GM12878 (cell line): Measurements from ENCODE around the gene SUOX. TPM values are rescaled to one million over a fixed set of nuclear protein-coding genes. Genes with fewer than 3 reads are reported as not detected.

Experiments
- ATAC-seq: fragments of 200-7000 bp; cut with Tn5 transposase; 3 replicates; pipeline ENCODE4 v1.9.1; 2020; ENCODE audit warnings: mild to moderate bottlenecking, moderate library complexity
- BruUV-seq: library from RNA; stranded (reverse); fragments of 400-500 nt; replicated peaks from 2 replicates; lab custom pipeline; 2021; lab: Mats Ljungman, UMichigan
- CTCF ChIA-PET: fragments of 300-600 bp; sonication (Branson Sonifier 250); formaldehyde crosslinking; extraction: SDS; loops from one replicate; lab custom pipeline; 2021; ENCODE audit warnings: inconsistent platforms; lab: Yijun Ruan, JAX
- POLR2A ChIA-PET: fragments of 350-600 bp; formaldehyde crosslinking; extraction: SDS; loops from one replicate; lab custom pipeline; 2021; ENCODE audit warnings: inconsistent platforms; lab: Charles Lee
- RAD21 ChIA-PET: fragments of 300-600 bp; sonication (Branson Sonifier 250); formaldehyde crosslinking; loops from one replicate; lab custom pipeline; 2023; ENCODE audit warnings: antibody characterized with exemption; ENCODE audit not compliant: unreplicated experiment; lab: Charles Lee
- SMC1A ChIA-PET: fragments of 300-600 bp; sonication (Branson Sonifier 250); formaldehyde crosslinking; loops from one replicate; lab custom pipeline; 2023; ENCODE audit not compliant: unreplicated experiment, uncharacterized antibody; lab: Charles Lee
- DNase-seq: peaks from one replicate; pipeline ENCODE4 v3.0.0-alpha.2; 2011; ENCODE audit warnings: low read depth, low spot score
- FAIRE-seq: peaks from 3 replicates; lab custom pipeline; 2011; peaks lifted over from hg19 to GRCh38; lab: Jason Lieb, UNC
- H2AFZ ChIP-seq: 2 replicates; pipeline ENCODE4 v1.6.0; 2011; ENCODE audit warnings: low read depth, low read length, control low read depth; ENCODE audit not compliant: control insufficient read depth
- H3K27ac ChIP-seq: 2 replicates; pipeline ENCODE4 v1.5.1; 2011; ENCODE audit warnings: control low read depth; ENCODE audit not compliant: control insufficient read depth, insufficient read depth
- H3K27me3 ChIP-seq, 2 experiments: replicated peaks in 1 of 2; 2 replicates each; pipeline versions ENCODE4 v1.6.0 to v1.6.1; 2011; ENCODE audit warnings: low read length in 1 of 2; ENCODE audit not compliant: control insufficient read depth in 2 of 2, insufficient read depth in 2 of 2
- H3K36me3 ChIP-seq, 2 experiments: 2 replicates each; pipeline ENCODE4 v1.5.1; 2011; ENCODE audit warnings: low read length in 1 of 2; ENCODE audit not compliant: control insufficient read depth in 2 of 2, insufficient read depth in 2 of 2
- H3K4me1 ChIP-seq: 2 replicates; pipeline ENCODE4 v1.6.1; 2011; ENCODE audit warnings: mild to moderate bottlenecking, low read length, moderate library complexity, mixed read lengths; ENCODE audit not compliant: control insufficient read depth, insufficient read depth
- H3K4me2 ChIP-seq: 2 replicates; pipeline ENCODE4 v1.6.0; 2011; ENCODE audit warnings: control low read depth; ENCODE audit not compliant: control insufficient read depth, insufficient read depth
- H3K4me3 ChIP-seq: fragments of 200-600 bp; sonication (generic); 2 replicates; pipeline ENCODE4 v1.5.1; 2016
- H3K79me2 ChIP-seq: 2 replicates; pipeline ENCODE4 v1.6.0; 2011; ENCODE audit warnings: low read length; ENCODE audit not compliant: control insufficient read depth, insufficient read depth
- H3K9ac ChIP-seq: 2 replicates; pipeline ENCODE4 v1.8.0; 2011; ENCODE audit warnings: low read length, control low read depth, mixed read lengths; ENCODE audit not compliant: control insufficient read depth, insufficient read depth
- H3K9me3 ChIP-seq: replicated peaks from 3 replicates; pipeline ENCODE4 v1.5.1; 2011; ENCODE audit warnings: mild to moderate bottlenecking, low read length; ENCODE audit not compliant: control insufficient read depth, insufficient read depth
- H4K20me1 ChIP-seq: 2 replicates; pipeline ENCODE4 v1.6.0; 2011; ENCODE audit not compliant: control insufficient read depth, insufficient read depth
- ASH2L ChIP-seq: fragments of 300-600, 200-600 bp; sonication (generic); IDR thresholded peaks from 2 replicates; pipeline ENCODE4 v1.6.1; 2017; ENCODE audit warnings: low read depth, mild to moderate bottlenecking, borderline replicate concordance
- RCOR1 ChIP-seq: conservative IDR thresholded peaks from 2 replicates; pipeline ENCODE4 v1.6.1; 2012; ENCODE audit warnings: low read depth, low read length, improper control_type of control experiment
- SMAD1 ChIP-seq: fragments of 450-650 bp; IDR thresholded peaks from 2 replicates; pipeline ENCODE4 v1.6.1; 2018; ENCODE audit warnings: mild to moderate bottlenecking, low read depth; ENCODE audit not compliant: partially characterized antibody
- WGBS: methylation state at CpG from one replicate; pipeline ENCODE4 v1.1.6; 2016; ENCODE audit warnings: low lambda C conversion rate; ENCODE audit not compliant: insufficient replicate concordance, insufficient coverage; ENCODE audit errors: missing lambda C conversion rate; 5-methylcytosine and 5-hydroxymethylcytosine counted together
- in situ Hi-C: fragments of 300-500 bp; cut with MboI; formaldehyde crosslinking; loops from 9 replicates; pipeline ENCODE4 v1.14.3; 2018; ENCODE audit warnings: mixed read lengths
- intact Hi-C: fragments of 100-400 bp; cut with micrococcal nuclease; formaldehyde crosslinking; loops from one replicate; pipeline ENCODE4 v1.14.2; 2022; ENCODE audit not compliant: unreplicated experiment
- polyA plus RNA-seq, 11 experiments: library from polyadenylated mRNA; depleted of rRNA in 4 of 11; unstranded in 6 of 11; stranded (reverse) in 5 of 11; fragments of >200 nt; fragmentation: Nextera tagmentation in 4 of 11; fragmentation: Illumina TruSeq in 1 of 11; extraction: Ambion mirVana in 4 of 11; extraction: Trizol in 1 of 11; gene quantifications; 1 replicate in 1 of 11; 2 replicates in 10 of 11; pipeline versions ENCODE4 v1.2.1 to v1.2.3, GENCODE V29; 2011 to 2016; ENCODE audit warnings: inconsistent platforms in 2 of 11, missing spikeins in 2 of 11, low read depth in 1 of 11
- total RNA-seq, 4 experiments: library from RNA; depleted of rRNA in 3 of 4; stranded (reverse); fragments of >200 nt in 3 of 4; fragmentation: Illumina TruSeq in 1 of 4; extraction: Trizol in 1 of 4; gene quantifications; 2 replicates each; pipeline versions ENCODE4 v1.2.1 to v1.2.3, GENCODE V29; 2013 to 2021
- TF ChIP-seq, protein P1 (sequence below): fragments of 450-650 bp; IDR thresholded peaks from 2 replicates; pipeline ENCODE4 v1.6.1; 2016; ENCODE audit warnings: mild to moderate bottlenecking

Gene SUOX
- total and polyA plus RNA-seq, 10 of the 15 experiments (the other 5 are each of a cell fraction or from before 2014, with no cell fraction given): 5.1 to 18.8 (median 13.4) TPM

DNA sequence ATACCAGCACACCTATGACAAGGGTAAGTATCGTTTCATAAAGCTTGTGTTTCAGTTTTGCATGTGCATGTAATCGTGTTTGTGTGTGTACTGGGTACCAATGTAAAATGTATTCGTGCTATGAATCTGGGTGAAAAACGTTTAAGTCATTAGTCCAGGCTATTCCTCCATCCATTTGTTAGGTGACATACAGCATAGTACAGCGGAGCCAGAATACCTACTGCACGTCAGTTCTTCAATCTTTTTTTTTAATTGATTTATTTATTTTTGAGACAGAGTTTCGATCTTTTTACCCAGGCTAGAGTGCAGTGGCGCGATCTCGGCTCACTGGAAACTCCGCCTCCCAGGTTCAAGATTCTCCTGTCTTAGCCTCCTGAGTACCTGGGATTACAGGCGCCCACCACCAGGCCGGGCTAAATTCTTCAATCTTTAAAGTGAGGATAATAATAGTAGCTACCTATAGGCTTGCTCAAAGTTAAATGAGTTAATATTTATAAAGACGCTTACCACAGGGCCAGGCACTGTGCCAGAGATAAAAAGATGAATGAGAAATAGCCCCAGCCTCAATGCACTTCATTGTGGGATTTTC, 44.0 kb downstream of the SUOX start:
- Histone ChIP-seq H3K9me3 (no peaks in the 10 kb centered on the region), H3K27me3 (no peaks in the 10 kb centered on the region), H3K79me2 (peaks cover 22% of the 10 kb centered on the region), H3K9ac (peak overlapping the region; percentile 38; the same call in 1 of the 2 replicates), H3K4me1 (peaks cover 9% of the 10 kb centered on the region), H3K4me2 (peak overlapping the region; percentile 52), H2AFZ (peak overlapping the region; percentile 84), H4K20me1 (no peaks in the 10 kb centered on the region), H3K36me3 (peaks cover 5 to 19% of the 10 kb centered on the region in 2 experiments; a peak in 3 of 4 replicates), H3K4me3 (peak overlapping the region; percentile 61), H3K27ac (peak overlapping the region; percentile 50; the same call in 1 of the 2 replicates)
- POLR2A ChIA-PET: interaction anchor here (0.6 to 4.0 kb wide), 10 partner anchors 34 to 303 kb away, joined by 3 to 12 read pairs (median 4); partner anchors contain the start of genes PA2G4, RAB5B and SUOX
- ATAC-seq (peak; percentile 3), DNase-seq (no peak), FAIRE-seq (no peak)
- BruUV-seq: TSS peak; percentile 92
- intact Hi-C loops: loop anchor here (1.0 to 5.0 kb wide), 5 partner anchors 45 to 303 kb away; partner anchors contain the start of gene DNAJC14
- CTCF ChIA-PET: interaction anchor here (0.6 to 5.0 kb wide), 21 partner anchors 12 to 322 kb away, joined by 3 to 64 read pairs (median 4); partner anchors contain the start of genes ESYT1, PA2G4, RAB5B and SUOX
- 37% methylated on average over 14 of the region's 14 CpGs for WGBS
- SMC1A ChIA-PET: interaction anchor here (0.6 to 5.0 kb wide), 18 partner anchors 11 to 317 kb away, joined by 3 to 52 read pairs (median 4); partner anchors contain the start of genes DGKA, ORMDL2, RAB5B and SARNP
- peak; percentile 46 for TF ChIP-seq SMAD1
- TF ChIP-seq, protein P1, sequence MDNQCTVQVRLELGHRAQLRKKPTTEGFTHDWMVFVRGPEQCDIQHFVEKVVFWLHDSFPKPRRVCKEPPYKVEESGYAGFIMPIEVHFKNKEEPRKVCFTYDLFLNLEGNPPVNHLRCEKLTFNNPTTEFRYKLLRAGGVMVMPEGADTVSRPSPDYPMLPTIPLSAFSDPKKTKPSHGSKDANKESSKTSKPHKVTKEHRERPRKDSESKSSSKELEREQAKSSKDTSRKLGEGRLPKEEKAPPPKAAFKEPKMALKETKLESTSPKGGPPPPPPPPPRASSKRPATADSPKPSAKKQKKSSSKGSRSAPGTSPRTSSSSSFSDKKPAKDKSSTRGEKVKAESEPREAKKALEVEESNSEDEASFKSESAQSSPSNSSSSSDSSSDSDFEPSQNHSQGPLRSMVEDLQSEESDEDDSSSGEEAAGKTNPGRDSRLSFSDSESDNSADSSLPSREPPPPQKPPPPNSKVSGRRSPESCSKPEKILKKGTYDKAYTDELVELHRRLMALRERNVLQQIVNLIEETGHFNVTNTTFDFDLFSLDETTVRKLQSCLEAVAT: peak; percentile 93
- 0 out of 2 replicates have a peak, but pooled peaks have one; percentile 62 for TF ChIP-seq RCOR1
- TF ChIP-seq ASH2L: no peak
- in situ Hi-C loops: no loop called here
- RAD21 ChIA-PET: interaction anchor here (0.7 to 3.4 kb wide), 10 partner anchors 42 to 316 kb away, joined by 3 to 32 read pairs (median 4); partner anchors contain the start of genes CD63, PA2G4, RAB5B and SUOX
